GM12892 (cell line): Measurements from ENCODE around the gene TAS2R14.

Source experiments
- POLR2A ChIP-seq: IDR thresholded peaks from 2 replicates; pipeline ENCODE4 v1.6.1; 2011; ENCODE audit warnings: low read depth, low read length, control low read depth
- POLR2AphosphoS5 ChIP-seq: IDR thresholded peaks from 2 replicates; pipeline ENCODE4 v1.6.1; 2011; ENCODE audit warnings: low read depth, low read length, control low read depth

GRCh38 chr12:10904686-10905085 lies 34.4 kb downstream of the TAS2R14 start:
- TF ChIP-seq POLR2A (no peak), POLR2AphosphoS5 (no peak)
